Suprapubic skin (tissue), 4 donors: ENCODE data around the gene PLEKHS1.

ENCODE experiments used
- POLR2A ChIP-seq, 2 donors: fragments of 450-650 bp; IDR thresholded peaks; one replicate each; pipeline ENCODE4 v1.6.1; 2017; ENCODE audit warnings: antibody characterized with exemption in 2 of 2, mild to moderate bottlenecking in 2 of 2, moderate library complexity in 2 of 2
- POLR2AphosphoS5 ChIP-seq, 3 donors: sonication (generic); formaldehyde crosslinking; IDR thresholded peaks; one replicate each; pipeline ENCODE4 v1.6.1; 2017; ENCODE audit warnings: antibody characterized with exemption in 3 of 3
- TF ChIP-seq, protein P1 (sequence below), 2 donors: fragments of 200-600 bp in 1 of 2; fragments of 450-650 bp in 1 of 2; sonication (generic) in 1 of 2; IDR thresholded peaks; one replicate each; pipeline ENCODE4 v1.5.1; 2016 to 2019; ENCODE audit warnings: antibody characterized with exemption in 2 of 2, mild to moderate bottlenecking in 1 of 2, moderate library complexity in 1 of 2

DNA sequence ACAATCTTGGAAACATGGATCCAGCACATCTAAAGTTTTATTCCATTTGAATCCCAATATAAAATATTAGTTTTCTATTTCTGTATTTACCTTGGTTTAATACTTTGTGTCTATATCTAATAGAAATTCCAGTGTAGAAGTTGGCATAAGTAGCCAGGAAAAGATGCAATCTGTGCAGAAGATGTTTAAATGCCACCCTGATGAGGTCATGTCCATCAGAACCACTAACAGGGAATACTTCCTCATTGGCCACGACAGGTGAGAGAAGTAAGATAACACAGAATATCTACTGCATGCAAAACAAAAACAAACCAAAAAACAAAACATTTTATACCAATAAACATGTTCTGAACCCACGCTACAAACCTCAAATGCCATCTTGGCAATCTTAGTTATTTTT lies 15.7 kb downstream of the PLEKHS1 start:
- no peak for TF ChIP-seq POLR2A (IDR thresholded peaks at IDR 0.05)
- TF ChIP-seq, protein P1, sequence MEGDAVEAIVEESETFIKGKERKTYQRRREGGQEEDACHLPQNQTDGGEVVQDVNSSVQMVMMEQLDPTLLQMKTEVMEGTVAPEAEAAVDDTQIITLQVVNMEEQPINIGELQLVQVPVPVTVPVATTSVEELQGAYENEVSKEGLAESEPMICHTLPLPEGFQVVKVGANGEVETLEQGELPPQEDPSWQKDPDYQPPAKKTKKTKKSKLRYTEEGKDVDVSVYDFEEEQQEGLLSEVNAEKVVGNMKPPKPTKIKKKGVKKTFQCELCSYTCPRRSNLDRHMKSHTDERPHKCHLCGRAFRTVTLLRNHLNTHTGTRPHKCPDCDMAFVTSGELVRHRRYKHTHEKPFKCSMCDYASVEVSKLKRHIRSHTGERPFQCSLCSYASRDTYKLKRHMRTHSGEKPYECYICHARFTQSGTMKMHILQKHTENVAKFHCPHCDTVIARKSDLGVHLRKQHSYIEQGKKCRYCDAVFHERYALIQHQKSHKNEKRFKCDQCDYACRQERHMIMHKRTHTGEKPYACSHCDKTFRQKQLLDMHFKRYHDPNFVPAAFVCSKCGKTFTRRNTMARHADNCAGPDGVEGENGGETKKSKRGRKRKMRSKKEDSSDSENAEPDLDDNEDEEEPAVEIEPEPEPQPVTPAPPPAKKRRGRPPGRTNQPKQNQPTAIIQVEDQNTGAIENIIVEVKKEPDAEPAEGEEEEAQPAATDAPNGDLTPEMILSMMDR (IDR thresholded peaks at IDR 0.05): no peak
- TF ChIP-seq POLR2AphosphoS5 (IDR thresholded peaks at IDR 0.05): no peak
